Vagina (tissue), 2 donors: ENCODE measurements around the gene TSPAN9.

Experiments
- CTCF ChIP-seq, 3 experiments: fragments of 450-650 bp in 2 of 3; fragments of 200-600 bp in 1 of 3; sonication (generic) in 1 of 3; IDR thresholded peaks; one replicate each; pipeline ENCODE4 v1.5.1; 2017 to 2019; ENCODE audit warnings: antibody characterized with exemption in 3 of 3, mild to moderate bottlenecking in 2 of 3, moderate library complexity in 2 of 3
- POLR2A ChIP-seq, 2 donors: fragments of 450-650 bp; IDR thresholded peaks; one replicate each; pipeline ENCODE4 v1.6.1; 2017; ENCODE audit warnings: antibody characterized with exemption in 2 of 2, mild to moderate bottlenecking in 2 of 2, moderate library complexity in 2 of 2

- no peak for TF ChIP-seq CTCF (IDR thresholded peaks at IDR 0.05)
- TF ChIP-seq POLR2A (IDR thresholded peaks at IDR 0.05) = no peak
Measured at GRCh38 chr12:3216097-3216496, 138.9 kb downstream of the TSPAN9 start.
